Activated CD4-positive, alpha-beta memory T cell treated with anti-CD3 and anti-CD28 coated beads for 36 hours (primary cell): ENCODE measurements around the gene AP2A1. TPM values are rescaled to one million over a fixed set of nuclear protein-coding genes. Genes with fewer than 3 reads are reported as not detected.

Experiments
- CTCF ChIA-PET: fragments of 350-600 bp; sonication (Branson Sonifier 250); formaldehyde crosslinking; loops from one replicate; lab custom pipeline; 2021; ENCODE audit warnings: antibody characterized with exemption, inconsistent platforms; lab: Charles Lee
- POLR2A ChIA-PET: fragments of 350-600 bp; sonication (Branson Sonifier 250); formaldehyde crosslinking; loops from one replicate; lab custom pipeline; 2021; ENCODE audit warnings: antibody characterized with exemption; lab: Charles Lee
- DNase-seq: peaks from one replicate; pipeline ENCODE4 v3.0.0-alpha.2; 2020
- H3K27ac Mint-ChIP-seq: one replicate; pipeline ENCODE4 v1.8.0; 2021; ENCODE audit warnings: mixed read lengths
- H3K27me3 Mint-ChIP-seq: one replicate; pipeline ENCODE4 v1.8.0; 2021; ENCODE audit warnings: mixed read lengths
- H3K36me3 Mint-ChIP-seq: one replicate; pipeline ENCODE4 v1.8.0; 2021; ENCODE audit warnings: mixed read lengths
- H3K4me1 Mint-ChIP-seq: one replicate; pipeline ENCODE4 v1.8.0; 2021; ENCODE audit warnings: low read depth, mixed read lengths
- H3K4me3 Mint-ChIP-seq: one replicate; pipeline ENCODE4 v1.8.0; 2021; ENCODE audit warnings: mild to moderate bottlenecking, mixed read lengths
- H3K9me3 Mint-ChIP-seq: one replicate; pipeline ENCODE4 v1.8.0; 2021; ENCODE audit warnings: mixed read lengths
- intact Hi-C: fragments of 100-400 bp; cut with micrococcal nuclease; formaldehyde crosslinking; loops from one replicate; pipeline ENCODE4 v1.15.1; 2023
- total RNA-seq, 2 experiments: library from RNA; stranded (reverse); gene quantifications; one replicate each; pipeline ENCODE4 v1.2.3, GENCODE V29; 2021

The AP2A1 gene
- total RNA-seq, 2 experiments from 2014 or later, result 86.0 to 88.4 TPM

DNA sequence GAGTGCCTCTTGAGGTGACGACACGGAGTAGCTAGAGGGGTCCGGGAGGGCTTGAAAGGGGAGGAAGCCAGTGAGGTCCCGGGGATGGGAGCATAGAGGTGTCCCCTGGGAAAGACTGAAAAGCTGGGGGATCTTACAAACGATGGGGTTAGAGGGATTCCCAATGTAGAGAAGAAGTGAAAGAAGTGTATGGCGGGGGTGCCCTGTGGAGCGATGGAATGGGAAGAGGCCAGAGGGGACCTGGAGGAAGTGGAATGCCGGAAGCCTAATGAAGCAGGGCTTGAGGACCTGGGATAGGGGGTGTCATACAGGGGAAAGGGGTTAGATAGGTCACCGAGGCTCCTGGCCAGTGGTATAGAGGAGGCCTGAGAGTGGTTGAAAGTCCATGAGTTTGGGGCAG, 580 bp downstream of the AP2A1 start:
- H3K36me3 Mint-ChIP-seq, result peaks cover 5% of the 10 kb centered on the region
- intact Hi-C loops, result loop anchor here (2.0 to 5.0 kb wide), 3 partner anchors 83 to 210 kb away; partner anchors contain the start of genes PTOV1 and RRAS
- H3K4me3 Mint-ChIP-seq, result peak overlapping the region; percentile 89
- no peak for DNase-seq
- ChIA-PET CTCF (interaction anchor here (1.1 to 1.9 kb wide), 3 partner anchors 50 to 87 kb away, joined by 3 to 7 read pairs (median 3); no protein-coding TSS in a partner anchor), POLR2A (interaction anchor here (1.1 to 1.6 kb wide), 3 partner anchors 10 to 127 kb away, joined by 3 to 5 read pairs (median 4); partner anchors contain the start of genes FUZ and RRAS)
- H3K27me3 Mint-ChIP-seq, result no peaks in the 10 kb centered on the region
- no peaks in the 10 kb centered on the region for H3K9me3 Mint-ChIP-seq
- peak overlapping the region; percentile 47 for H3K27ac Mint-ChIP-seq
- H3K4me1 Mint-ChIP-seq, result peaks cover 33% of the 10 kb centered on the region

DNA sequence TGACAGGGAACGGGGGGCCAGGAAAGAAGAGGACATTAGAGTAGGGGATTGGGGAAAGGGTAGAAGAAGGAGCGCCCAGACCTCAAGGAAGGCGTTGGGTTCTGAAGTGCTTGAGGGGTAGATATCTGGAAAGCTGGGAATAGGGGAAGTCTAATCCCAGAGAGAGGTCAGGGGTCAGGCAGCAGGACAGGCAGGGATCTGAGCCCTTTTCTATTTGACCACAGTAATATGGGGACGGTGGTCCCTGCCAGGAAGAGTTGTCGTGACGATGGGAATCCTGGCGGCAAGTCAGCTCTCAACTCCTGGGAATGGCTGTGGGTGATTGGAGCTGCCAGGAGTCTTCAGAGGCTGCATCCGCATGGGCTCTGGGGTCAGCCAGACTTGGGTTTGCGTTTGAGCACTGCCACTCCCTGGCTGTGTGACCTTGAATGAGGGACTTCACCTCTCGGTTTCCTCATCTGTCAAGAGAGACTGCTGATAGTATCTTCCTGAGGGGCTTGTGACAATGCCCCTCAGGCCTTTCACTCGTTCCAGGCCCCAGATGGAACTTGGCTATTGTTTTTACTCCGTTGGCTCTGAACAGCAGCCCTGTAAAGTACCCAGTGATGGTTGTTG, 1.3 kb downstream of the AP2A1 start:
- H3K9me3 Mint-ChIP-seq, result no peaks in the 10 kb centered on the region
- no peaks in the 10 kb centered on the region for H3K27me3 Mint-ChIP-seq
- CTCF ChIA-PET, result interaction anchor here (1.3 to 1.9 kb wide), 2 partner anchors 50 to 87 kb away, joined by 3 to 7 read pairs; no protein-coding TSS in a partner anchor
- H3K27ac Mint-ChIP-seq, result no peak overlapping the region
- peak overlapping the region; percentile 89 for H3K4me3 Mint-ChIP-seq
- no peak for DNase-seq
- POLR2A ChIA-PET, result no interaction called here
- intact Hi-C loops, result loop anchor here (2.0 to 5.0 kb wide), 3 partner anchors 83 to 211 kb away; partner anchors contain the start of genes PTOV1 and RRAS
- H3K4me1 Mint-ChIP-seq, result peaks cover 33% of the 10 kb centered on the region
- peaks cover 5% of the 10 kb centered on the region for H3K36me3 Mint-ChIP-seq

DNA sequence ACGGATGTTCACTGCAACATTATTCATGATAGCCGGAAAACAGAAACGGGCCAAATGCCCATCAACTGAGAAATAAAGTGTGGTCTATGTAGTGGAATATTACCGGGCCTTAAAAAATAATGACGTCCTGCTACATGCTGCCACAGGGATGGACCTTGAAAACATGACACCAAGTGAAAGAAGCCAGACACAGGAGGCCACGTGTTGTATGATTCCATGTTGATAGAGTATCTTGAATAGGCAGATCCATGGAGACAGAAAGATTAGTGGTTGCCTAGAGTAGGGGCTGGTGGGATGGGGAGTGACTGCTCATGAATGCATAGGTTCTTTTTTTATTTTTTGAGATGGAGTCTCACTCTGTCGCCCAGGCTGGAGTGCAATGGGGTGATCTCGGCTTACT, 3.7 kb downstream of the AP2A1 start:
- CTCF ChIA-PET, result no interaction called here
- H3K27me3 Mint-ChIP-seq, result no peaks in the 10 kb centered on the region
- no peak overlapping the region for H3K27ac Mint-ChIP-seq
- H3K4me3 Mint-ChIP-seq, result no peak overlapping the region
- no peak for DNase-seq
- intact Hi-C loops, result no loop called here
- peaks cover 5% of the 10 kb centered on the region for H3K36me3 Mint-ChIP-seq
- H3K4me1 Mint-ChIP-seq, result peaks cover 34% of the 10 kb centered on the region
- POLR2A ChIA-PET, result no interaction called here
- no peaks in the 10 kb centered on the region for H3K9me3 Mint-ChIP-seq

DNA sequence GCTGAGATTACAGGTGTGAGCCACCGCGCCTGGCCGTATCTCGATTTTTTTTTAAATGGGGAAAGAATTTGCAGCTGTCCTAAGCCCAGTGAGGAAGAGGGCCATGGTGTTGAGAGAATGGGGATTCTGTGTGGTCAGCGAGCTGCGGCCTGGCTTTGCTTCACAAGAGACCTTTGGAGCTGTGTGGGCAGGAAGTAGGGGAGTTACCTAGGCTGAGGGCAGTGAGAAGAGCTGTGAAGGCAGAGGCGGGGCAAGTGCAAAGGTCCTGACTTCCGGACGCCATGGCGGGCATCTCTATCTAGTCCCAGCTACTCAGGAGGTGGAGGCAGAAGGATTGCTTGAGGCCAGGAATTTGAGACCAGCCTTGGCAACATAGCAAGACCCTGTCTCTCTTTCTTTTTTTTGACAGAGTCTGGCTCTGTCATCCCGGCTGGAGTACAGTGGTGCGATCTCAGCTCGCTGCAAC, 4.9 kb downstream of the AP2A1 start:
- H3K9me3 Mint-ChIP-seq, result no peaks in the 10 kb centered on the region
- POLR2A ChIA-PET, result no interaction called here
- no peak overlapping the region for H3K4me3 Mint-ChIP-seq
- H3K27ac Mint-ChIP-seq, result no peak overlapping the region
- H3K4me1 Mint-ChIP-seq, result peaks cover 27% of the 10 kb centered on the region
- DNase-seq, result no peak
- intact Hi-C loops, result no loop called here
- peaks cover 1% of the 10 kb centered on the region for H3K36me3 Mint-ChIP-seq
- H3K27me3 Mint-ChIP-seq, result no peaks in the 10 kb centered on the region
- CTCF ChIA-PET, result no interaction called here

DNA sequence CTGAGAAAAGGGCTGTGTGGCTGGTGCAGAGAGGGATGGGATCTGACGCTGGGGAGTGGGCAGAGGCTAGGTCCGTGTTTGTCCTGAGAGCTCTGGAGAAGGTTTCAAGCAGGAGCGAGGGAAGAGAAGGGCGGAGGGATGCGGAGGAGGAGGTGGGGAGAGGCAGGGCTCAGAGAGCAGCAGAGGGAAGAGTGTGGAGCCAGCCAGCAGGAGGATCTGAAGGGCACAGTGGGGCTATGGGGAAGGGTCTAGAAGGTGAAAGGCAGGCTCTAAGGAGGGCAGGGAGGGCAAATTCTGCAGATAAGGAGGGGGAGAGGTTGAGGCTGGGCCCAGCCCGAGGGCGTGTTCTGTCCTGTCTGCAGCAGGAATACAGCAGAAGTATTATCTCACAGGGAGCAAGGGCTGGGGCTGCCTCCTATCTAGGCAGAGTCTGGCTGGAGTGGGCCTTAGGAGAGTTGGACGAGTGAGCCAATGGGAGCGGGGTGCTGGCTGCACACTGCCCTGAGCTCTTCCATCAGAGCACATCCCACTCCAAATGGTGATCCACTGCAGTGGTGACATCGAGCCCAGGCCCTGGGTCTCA, 6.1 kb downstream of the AP2A1 start:
- intact Hi-C loops, result no loop called here
- Mint-ChIP-seq H3K36me3 (peaks cover 1% of the 10 kb centered on the region), H3K4me3 (no peak overlapping the region), H3K27me3 (no peaks in the 10 kb centered on the region), H3K4me1 (peaks cover 19% of the 10 kb centered on the region), H3K9me3 (no peaks in the 10 kb centered on the region), H3K27ac (no peak overlapping the region)
- no peak for DNase-seq
- CTCF ChIA-PET, result interaction anchor here (1.3 kb wide), 1 partner anchor 12 kb away, joined by 3 read pairs; no protein-coding TSS in a partner anchor
- POLR2A ChIA-PET, result no interaction called here

DNA sequence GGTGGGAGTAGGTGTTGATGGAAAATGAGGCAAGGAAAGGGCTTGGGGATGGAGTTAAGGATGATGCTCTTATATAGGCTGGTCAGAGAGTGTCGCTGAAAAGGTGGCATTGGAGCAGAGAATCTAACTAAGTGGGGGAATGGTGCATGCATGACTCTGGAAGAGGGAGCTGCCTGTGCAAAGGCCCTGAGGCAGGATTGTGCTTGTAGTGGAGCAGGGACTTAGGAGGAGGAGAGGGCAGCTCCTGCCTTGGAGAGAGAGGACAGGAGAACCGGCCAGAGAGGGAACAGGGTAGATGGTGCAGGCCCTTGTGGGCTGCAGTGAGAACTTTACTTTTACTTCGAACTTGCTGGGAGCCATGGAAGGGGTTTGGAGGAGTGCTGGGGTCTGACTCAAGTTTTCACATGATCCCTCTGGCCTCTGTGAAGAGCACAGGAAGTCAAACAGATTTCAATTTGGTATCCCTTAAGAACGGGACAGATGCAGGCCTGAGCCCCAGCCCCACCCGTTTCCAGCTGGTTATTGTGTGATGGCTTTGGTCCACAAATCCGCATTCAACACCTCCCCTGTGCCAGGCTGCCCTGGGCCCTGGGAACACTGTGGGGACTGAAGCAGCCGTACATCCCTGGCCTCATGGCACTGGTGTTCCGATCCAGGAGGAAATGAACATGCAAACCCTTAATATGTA, 7.0 kb downstream of the AP2A1 start:
- no peak for DNase-seq
- intact Hi-C loops, result no loop called here
- Mint-ChIP-seq H3K9me3 (no peaks in the 10 kb centered on the region), H3K27me3 (no peaks in the 10 kb centered on the region), H3K36me3 (peaks cover 1% of the 10 kb centered on the region), H3K27ac (no peak overlapping the region), H3K4me3 (no peak overlapping the region), H3K4me1 (peaks cover 12% of the 10 kb centered on the region)
- CTCF ChIA-PET, result interaction anchor here (1.3 kb wide), 1 partner anchor 13 kb away, joined by 3 read pairs; no protein-coding TSS in a partner anchor
- POLR2A ChIA-PET, result no interaction called here

DNA sequence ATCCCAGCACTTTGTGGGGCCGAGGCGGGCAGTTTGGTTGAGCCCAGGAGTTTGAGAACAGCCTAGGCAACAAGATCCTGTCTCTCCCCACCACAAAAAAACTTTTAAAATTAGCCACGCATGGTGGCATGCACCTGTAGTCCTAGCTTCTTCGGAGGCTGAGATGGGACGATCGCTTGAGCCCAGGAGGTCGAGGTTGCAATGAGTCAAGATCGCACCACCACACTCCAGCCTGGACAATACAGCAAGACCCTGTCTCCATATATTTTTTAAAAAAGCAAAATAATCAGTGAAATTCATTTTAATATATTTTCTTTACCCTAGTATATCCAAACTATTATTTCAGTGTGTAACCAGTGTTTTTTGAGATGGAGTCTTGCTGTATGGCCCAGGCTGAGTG, 8.2 kb downstream of the AP2A1 start:
- no peak for DNase-seq
- Mint-ChIP-seq H3K27ac (no peak overlapping the region), H3K27me3 (no peaks in the 10 kb centered on the region), H3K4me1 (peaks cover 8% of the 10 kb centered on the region), H3K4me3 (no peak overlapping the region), H3K9me3 (no peaks in the 10 kb centered on the region), H3K36me3 (no peaks in the 10 kb centered on the region)
- ChIA-PET POLR2A (no interaction called here), CTCF (no interaction called here)
- intact Hi-C loops, result no loop called here

DNA sequence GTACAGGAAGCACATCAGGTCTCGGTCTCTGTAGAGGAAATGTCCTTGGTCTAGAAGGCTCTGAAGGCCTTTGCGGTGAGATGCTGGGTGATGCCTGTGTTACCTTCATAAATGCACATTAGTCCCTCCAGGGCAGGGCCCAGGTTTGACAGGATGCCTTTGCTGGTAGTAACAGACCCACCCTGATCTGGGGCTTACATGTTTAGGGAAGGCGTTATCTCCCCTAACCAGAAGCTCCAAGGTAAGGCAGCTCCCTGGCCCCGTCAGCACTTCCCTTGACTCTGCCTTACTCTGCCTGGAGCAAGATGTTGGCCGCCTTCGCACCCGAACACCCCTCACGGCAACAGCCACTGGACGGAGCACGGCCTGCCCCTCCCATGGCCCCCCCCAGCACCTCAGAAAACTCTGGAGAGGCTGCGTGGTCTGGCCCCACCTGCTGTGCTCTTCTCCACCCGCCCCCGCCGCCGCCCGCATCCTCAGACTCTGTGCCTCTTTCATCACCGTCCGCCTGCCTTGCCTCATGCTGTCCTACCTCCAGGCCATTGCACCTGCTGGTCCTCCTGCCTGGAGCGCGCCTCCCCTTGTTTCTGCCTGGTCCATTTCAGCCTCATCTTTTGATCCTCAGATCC, 9.1 kb downstream of the AP2A1 start:
- no peaks in the 10 kb centered on the region for H3K27me3 Mint-ChIP-seq
- H3K27ac Mint-ChIP-seq, result no peak overlapping the region
- H3K4me1 Mint-ChIP-seq, result peaks cover 8% of the 10 kb centered on the region
- ChIA-PET CTCF (no interaction called here), POLR2A (no interaction called here)
- intact Hi-C loops, result no loop called here
- H3K4me3 Mint-ChIP-seq, result no peak overlapping the region
- no peaks in the 10 kb centered on the region for H3K9me3 Mint-ChIP-seq
- no peak for DNase-seq
- no peaks in the 10 kb centered on the region for H3K36me3 Mint-ChIP-seq

DNA sequence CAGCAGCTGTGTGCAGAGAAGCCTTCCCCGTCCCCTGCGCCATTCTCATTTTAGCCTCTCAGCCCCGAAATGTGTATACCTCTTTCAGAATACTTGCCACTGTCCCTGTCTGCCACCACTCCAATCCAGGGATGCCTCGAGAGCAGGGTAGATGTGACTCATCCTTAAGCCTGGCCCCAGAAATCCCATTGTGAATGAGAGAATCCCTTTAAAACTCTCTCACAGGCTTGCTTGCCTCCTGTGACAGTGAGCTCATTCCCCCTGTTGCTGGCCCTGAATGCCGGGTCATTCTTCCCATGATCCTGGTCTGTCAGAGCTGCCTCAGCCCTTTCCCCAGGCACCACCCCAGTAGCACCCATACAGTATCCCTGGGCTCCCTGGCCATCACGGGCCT, 9.6 kb downstream of the AP2A1 start:
- H3K4me3 Mint-ChIP-seq, result no peak overlapping the region
- CTCF ChIA-PET, result no interaction called here
- H3K27ac Mint-ChIP-seq, result no peak overlapping the region
- H3K36me3 Mint-ChIP-seq, result peaks cover 4% of the 10 kb centered on the region
- intact Hi-C loops, result no loop called here
- POLR2A ChIA-PET, result interaction anchor here (1.2 kb wide), 1 partner anchor 9 kb away, joined by 4 read pairs; the partner anchor contains the start of gene AP2A1
- H3K9me3 Mint-ChIP-seq, result no peaks in the 10 kb centered on the region
- DNase-seq, result no peak
- peaks cover 8% of the 10 kb centered on the region for H3K4me1 Mint-ChIP-seq
- H3K27me3 Mint-ChIP-seq, result no peaks in the 10 kb centered on the region

DNA sequence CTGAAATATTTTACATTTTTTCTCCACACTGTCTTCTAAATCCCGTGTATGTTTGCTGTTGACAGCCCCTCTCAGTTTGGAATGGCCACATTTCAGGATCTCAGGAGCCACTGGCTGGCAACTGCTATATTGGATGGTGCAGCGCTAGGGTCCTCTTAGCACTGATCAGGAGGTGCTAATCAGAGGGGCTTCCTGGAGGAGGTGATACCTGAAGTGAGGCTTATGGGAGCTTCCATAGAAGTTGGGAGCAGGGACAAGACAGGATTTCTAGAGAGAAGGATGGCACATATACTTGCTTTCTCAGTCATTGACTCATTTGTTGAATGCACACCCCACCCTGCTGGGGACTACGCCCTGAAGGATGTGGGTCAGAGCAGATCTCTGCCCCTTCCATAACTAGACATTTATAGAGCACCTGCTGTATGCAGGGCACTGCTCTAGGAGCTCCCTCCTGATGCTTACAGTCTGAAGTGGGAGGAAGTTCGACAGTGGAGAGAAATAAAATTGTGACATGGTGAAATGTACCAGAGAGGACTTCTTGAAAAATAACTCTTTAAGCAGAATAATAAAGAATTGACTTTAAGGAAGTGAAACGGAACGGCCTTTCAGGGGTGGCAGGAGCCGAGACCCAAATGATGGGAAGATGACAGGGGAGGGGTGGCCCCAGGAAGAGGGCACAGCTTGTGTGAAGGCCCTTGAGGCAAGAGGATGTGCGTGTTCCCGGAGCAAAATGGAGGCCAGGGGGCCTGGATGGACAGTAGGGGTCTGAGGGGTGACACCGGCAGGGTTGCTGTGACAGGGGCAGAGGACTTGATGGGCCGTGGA, 13.1 kb downstream of the AP2A1 start:
- intact Hi-C loops, result no loop called here
- no peak for DNase-seq
- Mint-ChIP-seq H3K36me3 (peaks cover 17% of the 10 kb centered on the region), H3K4me1 (peaks cover 5% of the 10 kb centered on the region), H3K4me3 (no peak overlapping the region), H3K27me3 (no peaks in the 10 kb centered on the region), H3K9me3 (no peaks in the 10 kb centered on the region), H3K27ac (peak overlapping the region; percentile 7)
- ChIA-PET POLR2A (no interaction called here), CTCF (no interaction called here)

DNA sequence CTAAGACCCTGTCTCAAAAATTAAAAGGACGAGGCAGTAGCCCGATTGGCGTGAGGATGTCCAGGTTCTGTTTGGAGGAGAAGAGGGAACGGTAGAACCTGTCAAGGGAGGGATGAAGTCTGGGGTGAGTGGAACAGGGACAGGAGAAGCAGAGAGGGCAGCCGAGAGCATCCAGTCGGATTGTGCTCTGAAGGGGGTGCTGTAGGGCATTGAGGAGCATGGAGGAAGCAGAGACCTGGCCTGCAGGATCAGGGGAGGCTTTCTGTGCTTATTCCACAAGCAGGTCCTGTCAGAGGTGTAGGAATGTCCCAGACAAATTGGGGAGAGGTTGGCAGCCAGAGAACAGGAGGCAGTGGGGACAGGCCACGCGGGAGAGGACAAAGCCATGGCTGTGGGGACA, 14.1 kb downstream of the AP2A1 start:
- Mint-ChIP-seq H3K4me1 (peaks cover 5% of the 10 kb centered on the region), H3K36me3 (peaks cover 22% of the 10 kb centered on the region), H3K27me3 (no peaks in the 10 kb centered on the region), H3K4me3 (no peak overlapping the region), H3K9me3 (no peaks in the 10 kb centered on the region), H3K27ac (no peak overlapping the region)
- ChIA-PET POLR2A (no interaction called here), CTCF (no interaction called here)
- DNase-seq, result no peak
- intact Hi-C loops, result no loop called here
